Natural killer cell (primary cell): Measurements from ENCODE around the gene MLLT1. TPM values are rescaled to one million over a fixed set of nuclear protein-coding genes. Genes with fewer than 3 reads are reported as not detected.

ENCODE experiments used
- ATAC-seq, 3 donors: fragments of 150-1000 bp in 2 of 3; fragments of 200-7000 bp in 1 of 3; cut with Tn5 transposase; 1 replicate in 1 of 3; 2 replicates in 2 of 3; pipeline ENCODE4 v1.10.0; 2021; ENCODE audit warnings: mild to moderate bottlenecking in 2 of 3, moderate library complexity in 2 of 3
- DNase-seq, 2 donors: peaks; one replicate each; pipeline versions ENCODE4 v3.0.0 to v3.0.0-alpha.2; 2013 to 2021; ENCODE audit warnings: mixed read lengths in 1 of 2
- H3K27ac ChIP-seq: one replicate; pipeline ENCODE4 v1.5.1; 2013; ENCODE audit warnings: mild to moderate bottlenecking, low read length
- H3K27me3 ChIP-seq: one replicate; pipeline ENCODE4 v1.6.1; 2013; ENCODE audit warnings: low read length; ENCODE audit not compliant: control insufficient read depth, insufficient read depth
- H3K36me3 ChIP-seq: one replicate; pipeline ENCODE4 v1.6.1; 2013; ENCODE audit warnings: low read length; ENCODE audit not compliant: control insufficient read depth, insufficient read depth
- H3K4me1 ChIP-seq: one replicate; pipeline ENCODE4 v1.6.1; 2013; ENCODE audit warnings: low read length; ENCODE audit not compliant: control insufficient read depth, insufficient read depth
- H3K4me3 ChIP-seq: one replicate; pipeline ENCODE4 v1.5.1; 2013; ENCODE audit warnings: low read length
- H3K9me3 ChIP-seq: one replicate; pipeline ENCODE4 v1.6.1; 2013; ENCODE audit warnings: low read length; ENCODE audit not compliant: control insufficient read depth, insufficient read depth
- H3K27ac Mint-ChIP-seq, 2 donors: one replicate each; pipeline ENCODE4 v1.8.0; 2022; ENCODE audit warnings: mild to moderate bottlenecking in 2 of 2, mixed read lengths in 2 of 2, moderate library complexity in 1 of 2
- H3K27me3 Mint-ChIP-seq, 2 donors: one replicate each; pipeline ENCODE4 v1.8.0; 2022; ENCODE audit warnings: low read depth in 2 of 2, mixed read lengths in 2 of 2
- H3K36me3 Mint-ChIP-seq: one replicate; pipeline ENCODE4 v1.8.0; 2022; ENCODE audit warnings: mixed read lengths
- H3K4me1 Mint-ChIP-seq, 2 donors: one replicate each; pipeline ENCODE4 v1.8.0; 2022; ENCODE audit warnings: mixed read lengths in 2 of 2
- H3K4me3 Mint-ChIP-seq: one replicate; pipeline ENCODE4 v1.8.0; 2022; ENCODE audit warnings: mild to moderate bottlenecking, moderate library complexity, mixed read lengths
- H3K9me3 Mint-ChIP-seq, 2 donors: one replicate each; pipeline ENCODE4 v1.8.0; 2022; ENCODE audit warnings: mixed read lengths in 2 of 2
- WGBS: methylation state at CpG from one replicate; pipeline ENCODE4 v1.1.7; 2013; ENCODE audit warnings: missing lambda C conversion rate; ENCODE audit not compliant: insufficient coverage; 5-methylcytosine and 5-hydroxymethylcytosine counted together
- intact Hi-C: fragments of 100-400 bp; cut with micrococcal nuclease; formaldehyde crosslinking; loops from one replicate; pipeline ENCODE4 v1.14.2; 2022
- total RNA-seq, 4 donors: library from RNA; stranded (reverse); fragments of 120-200 nt in 1 of 4; gene quantifications; one replicate each; pipeline versions ENCODE4 v1.2.3 to v1.2.4, GENCODE V29; 2013 to 2022
- TF ChIP-seq, protein P1 (sequence below): fragments of 200-600 bp; IDR thresholded peaks from one replicate; pipeline ENCODE4 v1.8.0; 2022; ENCODE audit warnings: antibody characterized with exemption

Gene MLLT1
- total RNA-seq, 3 donors from 2014 or later (not counting 1 experiment from before 2014, with no cell fraction given): 30.2 to 43.8 (median 36.6) TPM

DNA sequence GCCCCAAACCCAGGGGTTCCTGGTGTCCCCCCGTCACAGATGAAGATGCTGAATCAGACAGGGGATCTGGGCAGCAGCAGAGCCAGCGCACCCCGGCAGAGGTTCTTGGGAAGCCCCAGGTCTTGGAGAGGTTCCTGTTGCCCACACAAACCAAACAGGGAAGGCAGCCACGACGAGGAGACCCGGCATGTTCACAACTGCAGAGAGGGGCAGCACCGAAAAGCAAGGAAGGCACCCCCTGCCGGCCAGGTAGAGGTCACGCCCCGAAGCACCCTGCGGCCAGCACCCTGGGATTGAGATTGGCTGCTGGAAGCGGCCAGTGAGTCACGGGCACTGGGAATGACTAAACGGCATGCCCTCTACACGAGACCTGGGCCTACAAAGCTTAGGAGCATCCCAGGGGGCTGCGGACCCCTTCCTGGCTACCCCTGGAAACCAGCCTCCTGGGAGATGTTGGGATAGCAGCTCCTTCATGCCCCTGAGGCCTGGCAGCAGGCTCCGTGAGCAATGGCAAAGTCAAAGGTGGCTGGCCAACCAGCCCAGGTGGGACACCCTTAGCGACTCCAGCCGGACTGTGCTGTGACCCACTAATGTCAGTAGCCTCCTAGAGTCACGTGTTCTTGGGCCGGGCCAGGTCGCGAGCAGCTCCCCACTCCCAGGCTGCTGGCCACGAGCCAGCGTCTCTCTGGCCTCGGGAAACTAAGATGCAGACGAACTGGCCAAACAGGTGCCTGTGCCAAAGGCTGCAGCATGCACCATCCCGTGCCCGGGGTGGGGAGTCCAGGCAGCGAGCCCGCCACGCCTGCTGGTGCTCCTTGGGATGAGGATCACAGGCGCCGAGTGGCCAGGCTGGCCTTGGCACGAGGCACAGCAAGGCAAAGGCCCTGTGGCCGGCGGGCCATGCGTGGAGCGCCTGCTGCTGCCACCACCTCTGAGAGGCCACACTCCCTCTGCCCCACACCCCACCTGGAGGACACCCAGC lies 43.2 kb downstream of the MLLT1 start:
- no peaks in the 10 kb centered on the region for H3K9me3 Mint-ChIP-seq
- H3K27me3 Mint-ChIP-seq: no peaks in the 10 kb centered on the region
- no peaks in the 10 kb centered on the region for H3K27me3 ChIP-seq
- H3K4me1 Mint-ChIP-seq: peaks cover 30 to 53% of the 10 kb centered on the region in 2 donors
- no peaks in the 10 kb centered on the region for H3K9me3 ChIP-seq
- DNase-seq (no peak), ATAC-seq (no peak)
- H3K36me3 Mint-ChIP-seq: no peaks in the 10 kb centered on the region
- 95% methylated on average over 39 of the region's 39 CpGs for WGBS
- no peak overlapping the region for H3K27ac ChIP-seq
- no peak overlapping the region for H3K4me3 ChIP-seq
- intact Hi-C loops: no loop called here
- no peak overlapping the region for H3K4me3 Mint-ChIP-seq
- peaks cover 20% of the 10 kb centered on the region for H3K4me1 ChIP-seq
- no peaks in the 10 kb centered on the region for H3K36me3 ChIP-seq
- TF ChIP-seq, protein P1, sequence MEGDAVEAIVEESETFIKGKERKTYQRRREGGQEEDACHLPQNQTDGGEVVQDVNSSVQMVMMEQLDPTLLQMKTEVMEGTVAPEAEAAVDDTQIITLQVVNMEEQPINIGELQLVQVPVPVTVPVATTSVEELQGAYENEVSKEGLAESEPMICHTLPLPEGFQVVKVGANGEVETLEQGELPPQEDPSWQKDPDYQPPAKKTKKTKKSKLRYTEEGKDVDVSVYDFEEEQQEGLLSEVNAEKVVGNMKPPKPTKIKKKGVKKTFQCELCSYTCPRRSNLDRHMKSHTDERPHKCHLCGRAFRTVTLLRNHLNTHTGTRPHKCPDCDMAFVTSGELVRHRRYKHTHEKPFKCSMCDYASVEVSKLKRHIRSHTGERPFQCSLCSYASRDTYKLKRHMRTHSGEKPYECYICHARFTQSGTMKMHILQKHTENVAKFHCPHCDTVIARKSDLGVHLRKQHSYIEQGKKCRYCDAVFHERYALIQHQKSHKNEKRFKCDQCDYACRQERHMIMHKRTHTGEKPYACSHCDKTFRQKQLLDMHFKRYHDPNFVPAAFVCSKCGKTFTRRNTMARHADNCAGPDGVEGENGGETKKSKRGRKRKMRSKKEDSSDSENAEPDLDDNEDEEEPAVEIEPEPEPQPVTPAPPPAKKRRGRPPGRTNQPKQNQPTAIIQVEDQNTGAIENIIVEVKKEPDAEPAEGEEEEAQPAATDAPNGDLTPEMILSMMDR: no peak
- no peak overlapping the region for H3K27ac Mint-ChIP-seq

- DNase-seq (no peak), ATAC-seq (no peak)
- Mint-ChIP-seq H3K4me1 (peaks cover 41 to 66% of the 10 kb centered on the region in 2 donors), H3K27me3 (no peaks in the 10 kb centered on the region), H3K4me3 (no peak overlapping the region), H3K27ac (peak overlapping the region; percentile 17 to 63), H3K9me3 (no peaks in the 10 kb centered on the region), H3K36me3 (no peaks in the 10 kb centered on the region)
- Histone ChIP-seq H3K9me3 (no peaks in the 10 kb centered on the region), H3K36me3 (peaks cover under 1% of the 10 kb centered on the region), H3K4me3 (no peak overlapping the region), H3K4me1 (peaks cover 29% of the 10 kb centered on the region), H3K27me3 (no peaks in the 10 kb centered on the region), H3K27ac (no peak overlapping the region)
- intact Hi-C loops: no loop called here
- TF ChIP-seq, protein P1: no peak
- WGBS: 93% methylated on average over 26 of the region's 26 CpGs
These were observed 44.5 kb downstream of the MLLT1 start for GRCh38 chr19:6235031-6235951.

DNA sequence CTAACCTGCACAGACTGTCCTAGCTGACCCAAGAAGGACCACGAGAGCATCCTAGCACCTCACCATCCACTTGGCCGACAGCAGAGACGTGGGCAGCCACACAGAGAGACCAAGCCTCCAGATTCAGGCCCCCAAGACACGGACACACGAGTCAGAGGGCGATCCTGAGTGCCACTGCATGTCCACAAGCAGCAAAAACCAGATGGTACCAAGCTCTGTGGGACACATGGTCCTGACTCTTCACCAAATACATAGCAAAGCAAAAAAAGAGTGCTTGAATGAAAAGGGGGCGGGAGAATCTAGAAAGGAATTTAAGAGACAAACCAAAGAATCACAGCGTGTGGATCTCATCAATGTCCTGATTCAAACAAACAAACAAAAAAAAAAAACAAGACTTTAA lies 45.2 kb downstream of the MLLT1 start:
- H3K9me3 ChIP-seq: no peaks in the 10 kb centered on the region
- TF ChIP-seq, protein P1: no peak
- 86% methylated on average over 7 of the region's 8 CpGs for WGBS
- H3K27me3 ChIP-seq: no peaks in the 10 kb centered on the region
- no peaks in the 10 kb centered on the region for H3K36me3 Mint-ChIP-seq
- no peak overlapping the region for H3K4me3 ChIP-seq
- peaks cover 26% of the 10 kb centered on the region for H3K4me1 ChIP-seq
- no peak for DNase-seq
- H3K9me3 Mint-ChIP-seq: no peaks in the 10 kb centered on the region
- ATAC-seq: no peak
- H3K4me1 Mint-ChIP-seq: peaks cover 37 to 68% of the 10 kb centered on the region in 2 donors
- H3K4me3 Mint-ChIP-seq: no peak overlapping the region
- peaks cover 6% of the 10 kb centered on the region for H3K36me3 ChIP-seq
- peak overlapping the region; percentile 17 to 63 for H3K27ac Mint-ChIP-seq
- intact Hi-C loops: no loop called here
- H3K27me3 Mint-ChIP-seq: no peaks in the 10 kb centered on the region
- no peak overlapping the region for H3K27ac ChIP-seq
